T-helper 1 cell (primary cell): ENCODE results near the gene CPXM1.
"Not testable (repeated sequence)": the region's sequence is repeated elsewhere in the genome, so short reads cannot be mapped to it uniquely, and the experiment has no call there.

Experiments used
- DNase-seq, 5 donors: peaks; one replicate each; pipeline ENCODE4 v3.0.0-alpha.2; 2012 to 2020

The CPXM1 gene

DNA sequence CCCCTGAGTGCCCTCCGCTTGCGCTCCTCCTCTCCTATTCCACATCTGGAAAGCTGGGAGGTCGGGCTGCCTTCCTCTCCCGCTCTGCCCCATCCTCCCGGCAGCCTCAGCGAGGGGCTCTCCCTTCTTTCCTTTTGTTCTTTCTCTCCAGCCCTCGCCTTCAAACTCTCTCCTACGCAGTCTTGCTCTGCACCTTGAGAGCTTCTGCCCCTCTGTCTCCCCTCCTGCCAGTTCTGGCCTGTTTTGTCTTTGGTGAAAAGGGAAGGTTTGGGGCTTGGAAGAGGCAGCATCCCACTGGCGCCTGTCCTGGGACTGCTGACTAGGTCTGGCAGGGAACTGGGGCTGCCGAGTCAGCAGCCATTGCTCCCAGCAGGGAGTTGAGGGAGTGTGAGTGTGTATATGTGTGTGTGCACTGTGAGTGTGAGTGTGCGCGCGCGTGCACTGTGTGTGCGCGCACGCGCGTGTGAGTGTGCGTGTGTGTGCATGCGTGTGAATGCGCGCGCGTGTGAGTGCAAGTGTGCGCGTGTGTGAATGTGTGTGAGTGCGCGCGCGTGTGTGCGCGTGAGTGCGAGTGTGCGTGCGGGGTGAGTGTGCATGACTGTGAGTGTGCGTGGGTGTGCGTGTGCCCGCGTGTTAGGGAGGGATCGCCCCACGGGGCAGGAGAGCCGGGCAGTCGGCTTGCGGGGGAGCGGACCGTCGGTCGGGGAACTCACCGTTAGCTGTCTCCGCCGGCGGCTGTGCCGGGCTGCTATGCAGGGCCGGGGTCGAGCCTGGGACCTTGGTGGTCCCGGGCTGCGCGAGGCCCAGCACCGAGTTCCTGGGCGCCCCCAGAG is 523 bp downstream of the CPXM1 start:
- DNase-seq, result no peak

DNA sequence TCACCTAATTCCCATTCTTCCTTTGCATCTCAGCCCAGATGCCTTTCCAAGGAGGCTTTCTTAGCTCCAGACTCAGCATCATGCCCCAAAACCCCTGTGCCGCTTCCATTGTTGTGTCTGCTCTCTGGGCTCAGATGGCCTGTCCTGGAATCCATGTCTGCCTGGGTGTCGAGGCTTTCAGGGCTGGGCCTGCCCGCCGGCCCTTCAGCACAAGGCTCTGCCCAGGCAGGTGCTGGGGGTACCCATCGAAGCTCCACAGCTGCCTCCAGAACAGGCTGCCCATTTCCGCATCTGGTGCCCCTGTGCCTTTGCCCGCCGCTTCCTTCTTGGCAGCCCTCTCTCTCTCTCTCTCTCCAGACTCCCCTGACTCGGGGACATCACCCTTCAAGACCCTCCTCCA is 1.2 kb downstream of the CPXM1 start:
- DNase-seq, result no peak

DNA sequence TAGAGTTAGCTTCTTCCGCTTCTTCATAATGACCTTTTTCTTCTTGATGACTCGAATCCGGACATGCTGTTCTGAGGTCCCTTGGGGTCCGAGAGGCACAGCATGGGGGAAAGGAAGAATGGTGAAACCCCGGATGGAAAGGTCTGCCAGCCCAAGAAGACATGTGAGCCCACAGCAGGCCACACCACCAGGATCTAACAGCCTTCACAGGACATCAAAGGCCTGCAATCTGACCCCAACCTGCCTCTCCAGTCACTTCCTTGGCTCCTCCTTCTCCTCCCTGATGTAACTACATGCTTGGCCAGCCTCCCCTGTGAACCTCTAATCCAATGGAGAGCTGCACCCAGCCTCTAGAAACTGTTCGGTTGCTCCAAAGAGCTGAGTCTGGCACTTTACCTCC is 1.6 kb downstream of the CPXM1 start:
- DNase-seq, result no peak

DNA sequence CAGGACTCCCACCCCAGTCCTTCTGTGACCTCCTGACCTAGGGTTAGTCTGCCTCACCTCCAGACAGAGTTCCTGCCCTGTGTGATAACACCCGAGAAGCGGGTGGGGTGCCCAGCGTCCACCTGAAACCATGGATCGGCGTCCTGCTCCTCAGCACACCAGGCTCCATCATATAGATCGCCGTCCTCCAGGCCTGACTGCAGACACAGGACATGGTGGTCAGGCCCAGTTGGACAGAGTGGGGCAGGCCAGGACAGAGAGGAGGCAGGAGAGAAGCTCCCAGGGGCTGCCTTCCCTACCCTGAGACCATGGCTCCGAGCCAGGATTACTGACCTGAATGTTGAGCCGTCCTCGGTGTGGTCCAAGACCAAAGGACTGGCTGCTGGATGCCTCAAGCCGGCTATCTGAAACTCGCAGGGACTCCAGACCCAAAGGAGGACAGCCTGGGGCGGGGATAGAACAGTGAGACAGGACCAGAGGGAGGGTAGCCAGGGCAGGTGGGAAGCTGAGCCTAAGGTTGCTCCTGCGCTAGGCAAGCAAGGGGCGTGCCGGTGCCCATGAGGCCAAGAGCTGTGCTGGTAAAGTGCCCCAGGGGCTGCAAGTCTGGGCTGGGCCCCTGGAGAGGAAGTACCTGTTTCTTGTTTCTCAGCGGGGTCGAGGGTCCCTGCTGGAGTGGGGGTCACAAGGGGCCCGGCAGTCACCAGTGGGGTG is 2.2 kb downstream of the CPXM1 start:
- DNase-seq, result no peak

DNA sequence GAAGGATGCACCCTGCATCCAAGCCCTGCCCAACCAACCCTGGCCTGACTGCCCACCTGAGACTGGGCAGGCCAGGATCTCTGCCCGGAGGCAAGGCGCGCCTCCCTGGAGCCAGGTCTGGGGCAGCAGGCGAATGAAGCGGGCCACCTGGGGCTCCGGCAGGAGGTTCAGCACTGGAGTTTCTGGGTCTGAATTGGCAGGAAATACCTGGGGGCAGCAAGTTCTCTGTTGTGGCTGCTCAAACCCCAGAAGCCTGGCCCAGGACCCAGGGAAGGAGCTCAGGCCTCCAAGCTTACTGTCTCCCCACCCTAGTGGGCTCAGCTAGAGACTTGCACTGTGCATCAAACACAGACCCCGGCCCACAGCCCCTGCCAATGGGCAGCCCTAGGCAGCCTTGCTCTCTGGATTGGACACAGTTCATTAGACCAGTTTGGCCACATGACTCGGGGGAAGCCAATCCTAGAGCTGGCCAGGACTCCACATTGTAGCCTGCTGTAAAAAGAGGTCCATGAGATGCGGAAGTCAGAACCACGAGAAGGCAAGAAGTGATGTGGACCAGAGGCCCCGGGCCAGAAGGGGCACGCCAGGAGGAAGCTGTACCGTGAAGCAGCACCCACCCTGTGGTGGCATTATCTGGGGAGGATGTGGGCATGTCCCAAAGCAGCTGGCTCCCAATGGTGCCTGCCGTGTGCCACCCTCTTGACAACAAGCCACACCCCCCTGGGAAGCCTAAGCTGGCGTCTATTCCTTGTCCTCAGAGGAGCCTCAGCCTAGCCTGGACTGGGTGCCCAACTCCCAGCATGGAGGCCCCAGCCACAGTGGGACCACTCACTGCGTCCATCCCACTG is 3.1 kb downstream of the CPXM1 start:
- no peak for DNase-seq

DNA sequence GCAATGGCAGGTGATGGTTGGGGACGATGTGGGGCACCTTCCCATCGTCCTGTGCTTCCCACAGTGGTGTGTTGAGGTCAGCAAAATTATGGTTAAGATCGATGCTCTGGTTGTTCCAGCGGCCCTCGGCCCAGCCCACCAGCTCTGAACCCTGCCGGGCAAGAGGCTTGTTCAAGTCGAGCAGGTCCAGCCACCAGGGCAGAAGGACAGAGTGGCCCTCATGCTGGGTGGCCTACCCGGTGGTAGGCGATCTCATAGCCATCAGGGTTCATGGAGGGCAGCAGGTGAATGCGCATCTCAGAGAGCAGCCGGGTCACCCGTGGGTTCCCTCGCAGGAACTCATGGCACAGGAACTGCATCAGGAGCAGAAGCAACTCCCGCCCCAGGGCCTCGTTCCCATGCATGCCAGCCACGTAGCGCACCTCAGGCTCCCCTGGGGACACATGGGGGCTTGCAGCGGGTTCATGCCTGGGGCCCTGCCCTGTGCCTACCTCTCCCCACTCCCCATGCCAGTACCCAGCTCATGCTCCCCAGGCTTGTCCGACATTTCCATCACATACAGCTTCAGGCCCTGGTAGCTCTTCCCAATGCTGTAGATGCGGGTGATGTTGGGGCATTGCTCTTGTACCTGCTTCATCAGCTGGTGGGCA is 4.3 kb downstream of the CPXM1 start:
- DNase-seq, result no peak

DNA sequence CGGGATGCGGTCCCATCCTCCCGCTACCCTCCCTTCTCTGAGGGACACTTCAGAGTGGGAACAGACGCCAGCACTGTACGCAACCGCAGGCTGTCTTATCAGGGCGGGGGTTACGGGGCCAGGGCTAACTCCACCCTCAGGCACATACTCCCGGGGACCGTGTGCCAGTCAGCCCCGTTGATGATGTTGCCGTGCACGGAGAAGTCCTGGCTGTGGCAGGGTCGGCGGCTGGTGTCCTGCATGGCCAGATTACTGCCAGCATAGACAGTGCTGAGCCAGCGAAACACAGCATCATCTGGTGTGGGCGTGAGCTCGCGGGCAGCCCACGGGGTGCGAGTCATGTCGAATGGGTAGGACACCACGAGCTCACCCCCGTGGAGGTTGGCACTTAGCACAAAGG is 5.0 kb downstream of the CPXM1 start:
- DNase-seq, result no peak

DNA sequence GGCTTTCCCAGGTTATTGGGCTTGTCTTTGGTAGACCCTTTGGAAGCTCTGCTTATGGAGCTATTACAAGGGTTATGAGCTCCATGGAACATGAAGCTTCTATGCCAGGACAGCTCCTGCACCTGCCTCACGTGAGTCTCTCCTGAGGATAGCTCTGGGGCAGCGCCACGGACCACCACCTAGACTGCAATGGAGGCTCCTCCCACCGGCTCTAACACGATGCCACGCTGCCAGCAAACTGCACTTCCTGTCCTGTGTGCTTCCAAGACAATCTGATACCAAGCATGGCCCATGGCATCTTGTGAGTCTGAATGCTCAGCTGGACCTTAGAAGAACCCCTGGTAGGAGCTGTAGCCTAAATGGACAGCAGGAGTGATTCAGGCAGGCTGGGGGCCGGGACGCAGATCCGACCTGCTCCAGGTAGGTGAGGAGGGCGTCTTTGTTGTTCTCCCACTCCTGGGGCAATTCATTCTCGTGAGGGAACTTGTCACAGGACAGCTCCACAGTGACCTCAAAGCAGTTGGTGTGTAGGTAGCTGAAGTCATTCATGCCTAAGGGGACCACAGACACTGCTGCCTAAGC is 5.5 kb downstream of the CPXM1 start:
- DNase-seq, result no peak

DNA sequence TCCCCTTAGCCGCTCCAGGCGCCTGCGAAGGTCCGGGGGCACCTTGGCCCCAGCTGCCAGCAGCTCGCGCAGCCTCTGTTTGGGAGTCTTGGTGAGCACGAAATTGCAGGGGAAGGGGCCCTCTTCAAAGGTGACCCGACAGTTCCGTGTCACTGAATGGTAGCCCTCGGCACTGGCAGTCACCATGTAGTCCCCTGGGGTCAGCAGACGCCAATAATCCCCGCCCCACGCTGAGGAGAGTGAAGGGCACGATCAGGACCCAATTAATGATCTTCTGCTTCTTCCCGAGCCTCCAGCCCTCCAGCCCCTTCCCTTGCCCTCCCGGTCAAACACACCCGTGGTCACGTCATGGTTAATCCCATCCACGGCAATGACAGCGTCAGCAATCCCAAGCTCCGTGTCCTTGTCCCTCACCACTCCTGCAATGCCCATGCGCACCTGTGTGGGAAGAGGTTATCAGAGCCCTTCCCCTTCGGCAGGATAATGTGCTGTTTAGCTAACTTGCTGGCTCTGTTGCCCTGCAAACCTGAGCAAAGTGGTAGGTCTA is 6.2 kb downstream of the CPXM1 start:
- DNase-seq, result no peak

DNA sequence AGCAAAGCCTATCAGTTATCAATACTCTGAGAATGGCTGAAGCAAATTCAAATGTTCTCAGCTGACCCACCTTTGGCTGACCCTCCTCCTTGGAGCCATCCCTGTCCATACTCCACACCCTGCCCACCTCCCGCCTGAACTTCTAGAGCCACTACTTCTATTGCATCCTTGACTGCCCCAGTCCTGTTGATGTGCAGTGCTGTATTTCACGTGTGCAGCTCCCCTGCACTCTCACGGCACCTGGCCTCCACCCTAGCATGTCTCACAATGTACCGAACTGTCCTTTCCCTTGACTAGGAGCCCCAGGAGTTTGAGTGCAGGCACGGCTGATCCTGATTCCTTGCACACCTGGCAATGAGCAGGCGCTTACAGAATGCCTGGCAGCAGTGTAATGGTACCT is 7.0 kb downstream of the CPXM1 start:
- DNase-seq, result no peak

DNA sequence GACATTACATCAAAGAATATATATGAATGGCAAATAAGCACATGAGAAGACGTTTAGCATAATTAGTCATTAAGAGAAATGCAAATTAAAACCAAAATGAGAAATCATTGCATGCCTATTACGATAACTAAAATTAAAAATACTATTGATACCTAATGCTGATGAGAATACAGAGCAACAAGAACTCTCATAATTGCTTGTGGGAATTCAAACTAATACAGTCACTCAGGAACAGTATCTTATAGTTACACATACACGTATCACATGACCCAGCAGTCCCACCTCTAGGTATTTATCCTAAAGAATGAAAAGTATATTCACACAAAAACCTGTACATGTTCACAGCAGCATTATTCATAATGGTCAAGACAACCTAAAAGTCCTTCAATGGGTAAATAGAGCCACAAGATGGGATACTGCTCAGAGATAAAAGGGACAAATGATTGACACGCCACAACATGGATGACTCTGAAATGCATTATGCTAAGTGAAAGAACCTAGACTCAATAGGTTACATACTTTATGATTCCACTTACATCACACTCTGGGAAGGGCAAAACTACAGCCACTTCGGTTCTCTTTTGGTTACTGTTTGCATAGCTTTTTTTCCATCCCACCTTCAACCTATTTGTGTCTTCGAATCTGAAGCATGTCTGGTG is 16.4 kb downstream of the CPXM1 start:
- DNase-seq, result no peak

DNA sequence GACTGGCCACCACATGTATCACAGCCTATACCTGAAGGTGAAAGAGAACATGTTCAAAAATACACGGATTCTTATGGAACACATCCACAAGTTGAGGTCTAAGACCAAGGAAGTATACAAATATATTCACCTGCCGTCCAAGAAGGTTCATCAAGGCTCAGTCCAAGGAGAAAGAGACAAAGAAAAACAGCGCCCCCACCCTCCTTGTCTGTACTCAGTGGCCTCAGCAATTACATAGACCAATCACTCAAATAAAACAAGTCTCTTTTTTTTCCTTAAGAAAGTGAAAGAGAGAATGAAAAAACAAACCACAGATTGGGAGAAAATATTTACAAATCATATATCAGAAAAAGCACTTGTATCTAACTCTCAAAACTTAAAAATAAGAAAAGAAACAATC is 19.5 kb downstream of the CPXM1 start:
- no peak for DNase-seq

DNA sequence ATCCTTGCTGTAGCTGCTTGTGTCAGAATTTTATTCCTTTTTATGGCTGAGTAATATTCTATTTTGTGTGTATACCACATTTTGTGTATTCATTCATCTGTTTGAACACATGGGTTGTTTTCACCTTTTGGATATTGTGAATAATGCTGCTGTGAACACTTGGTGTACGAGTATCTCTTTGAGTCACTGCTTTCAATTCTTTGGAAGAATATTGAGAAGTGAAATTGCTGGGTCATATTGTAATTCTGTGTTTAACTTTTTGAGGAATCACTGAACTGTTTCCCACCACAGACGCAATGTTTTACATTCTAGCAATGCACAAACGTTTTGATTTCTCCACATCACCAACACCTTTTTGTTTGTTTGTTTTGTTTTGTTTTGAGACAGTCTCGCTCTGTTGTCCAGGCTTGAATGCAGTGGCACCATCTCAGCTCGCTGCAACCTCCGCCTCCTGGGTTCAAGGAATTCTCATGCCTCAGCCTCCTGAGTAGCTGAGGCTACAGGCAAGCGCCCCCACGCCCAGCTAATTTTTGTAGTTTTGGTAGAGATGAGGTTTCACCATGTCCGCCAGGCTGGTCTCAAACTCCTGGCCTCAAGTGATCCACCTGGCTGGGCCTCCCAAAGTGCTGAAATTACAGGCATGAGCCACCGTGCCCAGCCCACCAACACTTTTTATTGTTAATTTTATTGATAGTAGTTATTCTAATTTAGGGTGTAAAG is 21.7 kb downstream of the CPXM1 start:
- no peak for DNase-seq

DNA sequence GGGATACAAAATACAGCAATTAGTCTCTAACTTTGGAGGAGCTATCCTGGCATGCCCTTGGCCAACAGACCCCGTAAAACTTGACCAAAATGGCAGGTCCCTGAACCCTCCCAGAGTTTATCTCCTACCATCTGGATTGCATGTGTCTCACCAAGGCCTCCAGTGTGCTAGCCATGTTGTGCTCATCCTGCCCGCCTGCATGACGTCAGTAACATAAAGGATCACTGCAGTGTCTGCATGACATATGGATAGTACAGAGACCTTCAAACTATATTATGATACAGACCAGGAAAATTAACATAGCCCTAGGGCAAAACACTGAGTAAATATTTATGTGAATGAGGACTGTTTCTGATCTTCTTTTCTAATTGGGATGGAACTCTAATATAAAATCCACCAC is 25.3 kb downstream of the CPXM1 start:
- no peak for DNase-seq

DNA sequence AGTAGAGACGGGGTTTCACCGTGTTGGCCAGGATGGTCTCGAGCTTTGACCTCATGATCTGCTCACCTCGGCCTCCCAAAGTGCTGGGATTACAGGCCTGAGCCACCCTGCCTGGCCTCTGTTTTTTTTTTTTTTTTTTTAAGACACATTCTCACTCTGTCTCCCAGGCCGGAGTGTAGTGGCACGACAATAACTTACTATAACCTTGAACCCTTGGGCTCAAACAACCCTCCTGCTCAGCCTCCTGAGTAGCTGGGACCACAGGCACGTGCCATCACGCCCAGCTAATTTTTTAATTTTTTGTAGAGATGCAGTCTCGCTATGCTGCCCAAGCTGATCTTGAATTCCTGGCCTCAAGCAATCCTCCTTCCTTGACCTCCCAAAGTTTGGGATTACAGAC is 26.6 kb downstream of the CPXM1 start:
- DNase-seq, result no peak

DNA sequence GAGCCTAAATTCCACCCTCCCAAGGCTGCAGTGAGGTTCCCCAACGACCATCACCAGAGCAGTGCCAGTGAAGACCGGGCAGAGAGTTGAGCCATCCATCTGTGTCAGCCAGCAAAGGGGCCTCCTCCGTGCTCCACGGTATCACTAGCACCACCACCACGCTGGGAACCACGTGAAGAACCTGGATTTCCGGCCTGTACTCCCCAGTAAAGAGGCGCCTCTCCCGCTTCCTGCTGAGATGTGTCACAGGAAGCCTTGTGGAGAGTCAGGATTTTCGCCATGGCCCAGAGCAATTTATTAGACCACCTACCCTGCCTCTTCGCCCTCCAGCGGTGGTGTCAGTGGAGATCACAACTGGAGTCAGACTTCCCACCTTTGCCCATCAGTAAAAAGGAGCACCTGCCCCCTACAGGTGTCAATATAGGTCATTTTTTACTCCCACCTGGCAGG is 28.8 kb downstream of the CPXM1 start:
- DNase-seq, result no peak

DNA sequence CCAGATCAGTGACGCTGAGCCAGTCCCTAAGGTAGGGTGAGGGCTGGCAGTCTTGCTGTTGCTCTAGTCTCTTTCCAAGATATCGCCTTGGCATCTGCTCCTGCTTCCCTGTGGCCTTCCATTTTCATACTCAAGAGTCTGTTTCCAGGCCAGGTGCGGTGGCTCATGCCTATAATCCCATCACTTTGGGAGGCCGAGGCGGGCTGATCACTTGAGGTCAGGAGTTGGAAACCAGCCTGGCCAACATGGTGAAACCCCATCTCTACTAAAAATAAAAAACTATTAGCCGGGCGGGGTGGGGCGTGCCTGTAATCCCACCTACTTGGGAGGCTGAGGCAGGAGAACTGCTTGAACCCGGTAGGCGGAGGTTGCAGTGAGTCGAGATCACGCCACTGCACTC is 30.3 kb downstream of the CPXM1 start:
- DNase-seq, result not testable (repeated sequence)

DNA sequence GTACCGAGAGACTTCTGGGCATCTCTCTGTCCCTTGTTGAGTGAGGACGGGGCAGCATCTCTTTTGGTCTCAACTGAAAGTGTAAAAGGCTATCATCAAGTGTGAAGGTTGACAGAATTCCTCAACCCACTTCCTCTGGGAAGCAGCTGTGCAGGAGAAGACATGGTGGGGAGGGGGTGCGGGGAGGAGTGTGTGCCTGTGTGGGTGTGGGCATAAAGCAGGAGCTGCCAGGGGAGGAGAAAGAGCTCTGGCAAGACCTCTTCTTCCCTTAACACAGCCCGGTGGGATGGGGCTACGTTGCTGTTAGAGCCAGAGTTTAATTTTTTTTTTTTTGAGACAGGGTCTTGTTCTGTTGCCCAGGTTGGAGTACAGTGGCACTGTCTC is 31.8 kb downstream of the CPXM1 start:
- DNase-seq, result no peak

DNA sequence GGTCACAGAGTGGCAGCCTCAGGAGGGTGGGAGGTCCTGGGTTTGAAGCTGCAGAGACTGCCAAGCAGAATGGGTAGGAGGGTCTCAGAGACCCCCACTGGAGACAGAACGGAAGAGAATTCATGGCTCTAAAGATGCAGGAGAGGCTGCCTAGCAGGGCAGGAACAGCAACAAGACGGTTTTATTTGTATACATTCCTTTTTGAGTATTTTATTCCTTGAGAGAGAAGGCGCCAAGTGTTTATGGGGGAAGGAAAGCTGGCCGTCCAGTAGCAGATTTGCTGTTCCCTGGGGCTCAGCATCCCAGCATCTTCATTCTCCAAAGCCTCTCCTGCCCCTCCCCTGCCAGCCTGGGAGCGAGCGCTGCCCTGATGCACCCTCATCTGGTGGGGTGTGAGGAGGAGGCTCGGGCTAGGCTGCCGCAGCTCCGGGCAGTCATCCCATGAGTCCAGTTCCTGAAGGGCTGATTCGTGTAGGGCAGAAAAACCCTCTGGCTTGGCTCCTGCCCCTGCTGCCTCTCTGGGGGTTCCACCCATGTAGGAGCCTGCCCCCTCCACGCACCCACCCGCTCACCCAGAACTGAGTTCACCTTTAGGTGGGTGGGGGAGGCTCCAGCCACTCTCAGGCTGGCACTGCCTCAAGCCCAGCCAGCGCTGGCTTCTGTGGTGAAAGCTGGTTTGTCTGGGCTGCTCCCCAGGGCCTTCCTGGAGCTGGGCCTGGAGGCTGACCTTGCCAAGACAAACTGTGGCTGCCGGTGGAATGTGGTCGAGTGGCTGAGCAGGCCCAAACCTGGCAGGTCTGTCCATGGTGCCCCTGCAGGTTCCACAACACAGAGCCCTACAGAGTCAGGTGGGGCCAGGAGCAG is 32.4 kb downstream of the CPXM1 start:
- DNase-seq, result no peak

DNA sequence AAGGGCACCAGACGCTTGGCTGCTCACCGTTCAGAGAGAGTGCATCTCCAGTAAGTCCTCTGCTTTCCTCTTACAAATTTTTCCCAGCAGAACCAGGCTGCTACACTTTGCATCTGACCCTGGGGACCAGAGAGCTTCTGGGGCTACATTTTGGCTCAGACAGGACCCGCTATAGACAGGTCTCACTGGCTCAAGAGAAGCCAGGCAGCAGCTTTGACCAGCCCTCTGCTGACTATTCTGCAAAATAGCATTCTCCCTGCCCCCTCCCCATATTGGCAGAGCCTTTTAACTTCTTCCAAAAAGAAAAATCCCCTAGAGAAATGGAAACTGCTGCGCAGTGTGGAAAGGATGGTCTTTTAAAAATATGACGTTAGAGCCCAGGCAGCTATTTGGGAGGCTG is 37.2 kb downstream of the CPXM1 start:
- no peak for DNase-seq
